Ramos (cell line): ENCODE results near the gene FAM186B.
"Not testable (repeated sequence)": the region's sequence is repeated elsewhere in the genome, so short reads cannot be mapped to it uniquely, and the experiment has no call there.

Source experiments
- in situ Hi-C: fragments of 300-500 bp; cut with MboI; formaldehyde crosslinking; loops from one replicate; pipeline ENCODE4 v1.14.3; 2022; ENCODE audit warnings: low sequenced_read_pairs; ENCODE audit not compliant: unreplicated experiment

The FAM186B gene

GRCh38 chr12:49605539-49605938 is at the start of gene FAM186B:
Gene FAM186B, minus strand, starts transcription at chr12:49605639. Its CDS starts 162 bp downstream, at chr12:49605477.
- in situ Hi-C loops, result not testable (repeated sequence)

GRCh38 chr12:49654715-49655114 is 49.3 kb upstream of the FAM186B start:
- in situ Hi-C loops, result no loop called here

GRCh38 chr12:49652921-49653520 is 47.6 kb upstream of the FAM186B start:
- in situ Hi-C loops, result no loop called here

GRCh38 chr12:49651855-49652254 is 46.4 kb upstream of the FAM186B start:
- in situ Hi-C loops, result no loop called here

- in situ Hi-C loops, result no loop called here
These were observed 44.5 kb upstream of the FAM186B start for GRCh38 chr12:49649892-49650291.

GRCh38 chr12:49649445-49649844 is 44.0 kb upstream of the FAM186B start:
- in situ Hi-C loops, result no loop called here

- in situ Hi-C loops, result no loop called here
These were observed 43.2 kb upstream of the FAM186B start for GRCh38 chr12:49648712-49649003.

- in situ Hi-C loops, result no loop called here
These were observed 42.6 kb upstream of the FAM186B start for GRCh38 chr12:49647827-49648711.

- in situ Hi-C loops, result no loop called here
These were observed 41.6 kb upstream of the FAM186B start for GRCh38 chr12:49646871-49647654.

- in situ Hi-C loops, result no loop called here
These were observed 40.9 kb upstream of the FAM186B start for GRCh38 chr12:49646331-49646830.

GRCh38 chr12:49645146-49646039 is 40.0 kb upstream of the FAM186B start:
- in situ Hi-C loops, result no loop called here

GRCh38 chr12:49644620-49644994 is 39.2 kb upstream of the FAM186B start:
- in situ Hi-C loops, result loop anchor here (5.0 kb wide), 1 partner anchor 63 kb away; the partner anchor contains the start of gene FMNL3

GRCh38 chr12:49643961-49644619 is 38.7 kb upstream of the FAM186B start:
- in situ Hi-C loops, result loop anchor here (5.0 kb wide), 1 partner anchor 63 kb away; the partner anchor contains the start of gene FMNL3

- in situ Hi-C loops, result loop anchor here (5.0 kb wide), 1 partner anchor 64 kb away; the partner anchor contains the start of gene FMNL3
These were observed 37.7 kb upstream of the FAM186B start for GRCh38 chr12:49643135-49643534.

GRCh38 chr12:49642370-49642802 is 36.9 kb upstream of the FAM186B start:
- in situ Hi-C loops, result loop anchor here (5.0 kb wide), 1 partner anchor 65 kb away; the partner anchor contains the start of gene FMNL3

- in situ Hi-C loops, result loop anchor here (5.0 kb wide), 1 partner anchor 65 kb away; the partner anchor contains the start of gene FMNL3
These were observed 36.4 kb upstream of the FAM186B start for GRCh38 chr12:49641748-49642369.

GRCh38 chr12:49636979-49637755 is 31.7 kb upstream of the FAM186B start:
- in situ Hi-C loops, result no loop called here

GRCh38 chr12:49636574-49636973 is 31.1 kb upstream of the FAM186B start:
- in situ Hi-C loops, result no loop called here
